ENCODE measurements around the gene RAB3IL1. TPM values are rescaled to one million over a fixed set of nuclear protein-coding genes. Genes with fewer than 3 reads are reported as not detected.

Gene RAB3IL1
- total and polyA plus RNA-seq, 9 of the 15 experiments (the other 6 are each of a cell fraction or from before 2014, with no cell fraction given), result 0.15 to 42.6 (median 15.5) TPM

- H3K4me3 ChIP-seq, result no peak overlapping the region
- in situ Hi-C loops (cut with MboI), result no loop called here
- no peak for FAIRE-seq
- peak; percentile 72 for TF ChIP-seq ZFP36 (IDR thresholded peaks at IDR 0.05; ENCODE audit: low read depth, low read length, partially characterized antibody)
- TF ChIP-seq, protein P1, sequence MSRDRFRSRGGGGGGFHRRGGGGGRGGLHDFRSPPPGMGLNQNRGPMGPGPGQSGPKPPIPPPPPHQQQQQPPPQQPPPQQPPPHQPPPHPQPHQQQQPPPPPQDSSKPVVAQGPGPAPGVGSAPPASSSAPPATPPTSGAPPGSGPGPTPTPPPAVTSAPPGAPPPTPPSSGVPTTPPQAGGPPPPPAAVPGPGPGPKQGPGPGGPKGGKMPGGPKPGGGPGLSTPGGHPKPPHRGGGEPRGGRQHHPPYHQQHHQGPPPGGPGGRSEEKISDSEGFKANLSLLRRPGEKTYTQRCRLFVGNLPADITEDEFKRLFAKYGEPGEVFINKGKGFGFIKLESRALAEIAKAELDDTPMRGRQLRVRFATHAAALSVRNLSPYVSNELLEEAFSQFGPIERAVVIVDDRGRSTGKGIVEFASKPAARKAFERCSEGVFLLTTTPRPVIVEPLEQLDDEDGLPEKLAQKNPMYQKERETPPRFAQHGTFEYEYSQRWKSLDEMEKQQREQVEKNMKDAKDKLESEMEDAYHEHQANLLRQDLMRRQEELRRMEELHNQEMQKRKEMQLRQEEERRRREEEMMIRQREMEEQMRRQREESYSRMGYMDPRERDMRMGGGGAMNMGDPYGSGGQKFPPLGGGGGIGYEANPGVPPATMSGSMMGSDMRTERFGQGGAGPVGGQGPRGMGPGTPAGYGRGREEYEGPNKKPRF (IDR thresholded peaks at IDR 0.05; ENCODE audit: low read depth, low read length), result no peak
- TF ChIP-seq, protein P2, sequence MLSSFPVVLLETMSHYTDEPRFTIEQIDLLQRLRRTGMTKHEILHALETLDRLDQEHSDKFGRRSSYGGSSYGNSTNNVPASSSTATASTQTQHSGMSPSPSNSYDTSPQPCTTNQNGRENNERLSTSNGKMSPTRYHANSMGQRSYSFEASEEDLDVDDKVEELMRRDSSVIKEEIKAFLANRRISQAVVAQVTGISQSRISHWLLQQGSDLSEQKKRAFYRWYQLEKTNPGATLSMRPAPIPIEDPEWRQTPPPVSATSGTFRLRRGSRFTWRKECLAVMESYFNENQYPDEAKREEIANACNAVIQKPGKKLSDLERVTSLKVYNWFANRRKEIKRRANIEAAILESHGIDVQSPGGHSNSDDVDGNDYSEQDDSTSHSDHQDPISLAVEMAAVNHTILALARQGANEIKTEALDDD (IDR thresholded peaks at IDR 0.05), result no peak
- TF ChIP-seq ZNF197 (CRISPR knock-in tag; IDR thresholded peaks at IDR 0.05; ENCODE audit: low read depth), result no peak
- peak; percentile 55; the same call in 1 of the 2 replicates for TF ChIP-seq ZBTB33 (CRISPR knock-in tag; IDR thresholded peaks at IDR 0.05)
- TF ChIP-seq RBM25 (IDR thresholded peaks at IDR 0.05; ENCODE audit: low read depth, low read length, severe bottlenecking), result peak; percentile 26
- POLR2A ChIA-PET, result interaction anchor here (0.6 to 1.1 kb wide), 4 partner anchors 53 to 488 kb away, joined by 3 to 5 read pairs (median 4); partner anchors contain the start of genes FTH1 and INCENP
- peak overlapping the region in 1 of 2 experiments; percentile 77; a peak in 2 of 4 replicates for H3K9ac ChIP-seq (ENCODE audit: insufficient read depth in 1 of 2, low read depth in 2 of 2, low read length in 2 of 2)
- H2AFZ ChIP-seq (ENCODE audit: low read depth, low read length), result no peak overlapping the region
- H3K4me2 ChIP-seq (ENCODE audit: insufficient read depth, low read length), result no peak overlapping the region
- peak in 1 of 4 experiments; percentile 4 for DNase-seq (ENCODE audit: extremely low read depth in 1 of 4, low spot score in 3 of 4)
- no peaks in the 10 kb centered on the region for H3K27me3 ChIP-seq (ENCODE audit: control insufficient read depth in 2 of 2, insufficient read depth in 2 of 2, low read length in 2 of 2)
- H4K20me1 ChIP-seq (replicated peaks; ENCODE audit: control insufficient read depth, insufficient read depth, low read length), result peaks cover 29% of the 10 kb centered on the region; the same call in 1 of the 2 replicates
- no peak overlapping the region for H3K27ac ChIP-seq (ENCODE audit: extremely low read depth, low read depth, low read length)
- no TSS peak for BruUV-seq (replicated peaks)
- 72% methylated on average over 8 of the region's 8 CpGs for WGBS (ENCODE audit: insufficient coverage, low coverage, missing lambda C conversion rate)
- intact Hi-C loops (cut with micrococcal nuclease), result no loop called here
- no peaks in the 10 kb centered on the region for H3K9me3 ChIP-seq (replicated peaks; ENCODE audit: control insufficient read depth, insufficient read depth, low read depth, low read length)
- CTCF ChIA-PET (ENCODE audit: low intra/inter-chr PET ratio), result no interaction called here
- peaks cover 98% of the 10 kb centered on the region for H3K79me2 ChIP-seq (ENCODE audit: control insufficient read depth, insufficient read depth, low read length)
- peaks cover 7% of the 10 kb centered on the region for H3K9me1 ChIP-seq (ENCODE audit: control insufficient read depth, insufficient read depth, low read length)
- ATAC-seq, result no peak
- H3K4me1 ChIP-seq (replicated peaks in 1 of 2; ENCODE audit: control insufficient read depth in 2 of 2, insufficient read depth in 2 of 2, low read length in 2 of 2), result peaks cover 27 to 74% of the 10 kb centered on the region in 2 experiments
- peaks cover 14% of the 10 kb centered on the region; the same call in 2 of the 3 replicates for H3K36me3 ChIP-seq (ENCODE audit: control insufficient read depth, insufficient read depth, low read length)
These were observed 3.5 kb downstream of the RAB3IL1 start for GRCh38 chr11:61913699-61914395.

All from K562 (cell line).